IMR-90 (cell line): Measurements from ENCODE around the gene HOXD3.

ENCODE experiments used
- BHLHE40 ChIP-seq: fragments of 150-350 bp; IDR thresholded peaks from 2 replicates; pipeline ENCODE4 v1.6.1; 2016; ENCODE audit warnings: mild to moderate bottlenecking, low read depth, low read length
- CTCF ChIP-seq: conservative IDR thresholded peaks from 2 replicates; pipeline ENCODE4 v1.5.1; 2012; ENCODE audit warnings: mild to moderate bottlenecking, low read depth, low read length, improper control_type of control experiment
- ELK1 ChIP-seq: fragments of 150-350 bp; IDR thresholded peaks from 2 replicates; pipeline ENCODE4 v1.6.1; 2016; ENCODE audit warnings: low read depth, mild to moderate bottlenecking, low read length, moderate library complexity, borderline replicate concordance
- FOS ChIP-seq: fragments of 150-350 bp; IDR thresholded peaks from 2 replicates; pipeline ENCODE4 v1.6.1; 2016; ENCODE audit warnings: low read depth, low read length
- MAZ ChIP-seq: IDR thresholded peaks from 2 replicates; pipeline ENCODE4 v1.6.1; 2012; ENCODE audit warnings: low read depth, mild to moderate bottlenecking, low read length, improper control_type of control experiment, moderate library complexity, borderline replicate concordance
- MXI1 ChIP-seq: IDR thresholded peaks from 2 replicates; pipeline ENCODE4 v1.6.1; 2012; ENCODE audit warnings: low read depth, mild to moderate bottlenecking, low read length, moderate library complexity, borderline replicate concordance
- NFE2L2 ChIP-seq: fragments of 150-350 bp; IDR thresholded peaks from 2 replicates; pipeline ENCODE4 v1.6.1; 2016; ENCODE audit warnings: low read depth, mild to moderate bottlenecking, low read length
- POLR2A ChIP-seq: IDR thresholded peaks from 2 replicates; pipeline ENCODE4 v1.6.1; 2012; ENCODE audit warnings: mild to moderate bottlenecking, low read depth, low read length
- RAD21 ChIP-seq: IDR thresholded peaks from 2 replicates; pipeline ENCODE4 v1.6.1; 2012; ENCODE audit warnings: low read length, improper control_type of control experiment
- RCOR1 ChIP-seq: IDR thresholded peaks from 2 replicates; pipeline ENCODE4 v1.6.1; 2012; ENCODE audit warnings: mild to moderate bottlenecking, low read length, improper control_type of control experiment; ENCODE audit not compliant: insufficient replicate concordance
- RFX5 ChIP-seq: IDR thresholded peaks from 2 replicates; pipeline ENCODE4 v1.8.0; 2012; ENCODE audit warnings: low read depth, mild to moderate bottlenecking, low read length, moderate library complexity
- SMC3 ChIP-seq: fragments of 150-350 bp; IDR thresholded peaks from 2 replicates; pipeline ENCODE4 v1.6.1; 2016; ENCODE audit warnings: low read depth, mild to moderate bottlenecking, antibody characterized with exemption, low read length, moderate library complexity
- TF ChIP-seq, protein P1 (sequence below): fragments of 150-350 bp; IDR thresholded peaks from 2 replicates; pipeline ENCODE4 v1.6.1; 2017; ENCODE audit warnings: mild to moderate bottlenecking, antibody characterized with exemption, low read length, low read depth

DNA sequence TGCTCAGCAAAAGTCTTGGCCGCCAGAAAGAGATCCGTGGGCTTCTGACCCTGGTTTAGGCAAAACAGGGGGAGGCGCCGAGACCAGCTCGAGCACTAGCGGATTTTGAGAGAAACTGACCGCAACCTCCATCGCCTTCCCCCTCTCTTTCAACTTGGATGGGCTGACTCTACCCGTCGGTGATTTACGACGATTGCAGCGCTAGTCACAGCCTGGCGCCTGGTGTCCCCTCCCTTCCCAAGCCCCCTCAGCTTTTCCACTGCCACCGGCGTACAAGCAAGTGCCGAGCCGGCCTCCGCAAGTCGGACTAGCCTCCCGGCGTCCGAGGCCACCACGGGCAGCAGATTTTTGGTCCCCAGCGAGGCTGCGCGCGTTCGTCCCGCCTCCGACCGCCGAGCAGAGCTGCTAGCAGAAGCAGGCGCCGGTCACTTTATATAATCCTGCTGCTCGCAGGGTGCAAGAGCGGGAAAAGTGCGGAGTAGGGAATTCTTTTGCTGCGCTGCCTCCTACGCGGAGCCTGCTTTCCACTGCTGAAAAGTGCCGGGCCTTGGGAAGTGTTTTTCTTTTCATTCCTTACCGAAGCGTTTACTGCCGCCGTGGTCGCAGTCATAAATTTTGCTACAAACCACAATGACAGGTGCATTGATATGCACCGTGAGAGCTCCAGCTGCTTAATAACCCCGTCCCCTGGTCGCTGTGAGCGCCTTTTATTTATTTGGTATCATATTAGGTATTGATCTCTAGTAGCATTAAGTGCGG is 7.7 kb downstream of the HOXD3 start:
- TF ChIP-seq POLR2A (no peak), MAZ (no peak), RAD21 (no peak), CTCF (no peak), SMC3 (no peak), RFX5 (no peak), RCOR1 (no peak), MXI1 (no peak), ELK1 (no peak), BHLHE40 (no peak), FOS (no peak), NFE2L2 (no peak)
- TF ChIP-seq, protein P1, sequence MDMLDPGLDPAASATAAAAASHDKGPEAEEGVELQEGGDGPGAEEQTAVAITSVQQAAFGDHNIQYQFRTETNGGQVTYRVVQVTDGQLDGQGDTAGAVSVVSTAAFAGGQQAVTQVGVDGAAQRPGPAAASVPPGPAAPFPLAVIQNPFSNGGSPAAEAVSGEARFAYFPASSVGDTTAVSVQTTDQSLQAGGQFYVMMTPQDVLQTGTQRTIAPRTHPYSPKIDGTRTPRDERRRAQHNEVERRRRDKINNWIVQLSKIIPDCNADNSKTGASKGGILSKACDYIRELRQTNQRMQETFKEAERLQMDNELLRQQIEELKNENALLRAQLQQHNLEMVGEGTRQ: no peak
